Common myeloid progenitor, CD34-positive (primary cell): ENCODE results near the gene CRB2.
"Not testable (repeated sequence)": the region's sequence is repeated elsewhere in the genome, so short reads cannot be mapped to it uniquely, and the experiment has no call there.

Experiments
- CTCF ChIA-PET: fragments of 350-600 bp; sonication (Branson Sonifier 250); formaldehyde crosslinking; loops from one replicate; lab custom pipeline; 2021; ENCODE audit warnings: antibody characterized with exemption; lab: Charles Lee
- POLR2A ChIA-PET: fragments of 350-600 bp; sonication (Branson Sonifier 250); formaldehyde crosslinking; loops from one replicate; lab custom pipeline; 2021; ENCODE audit warnings: antibody characterized with exemption; lab: Charles Lee
- DNase-seq, 3 donors: peaks; one replicate each; pipeline versions ENCODE4 v3.0.0 to v3.0.0-alpha.2; 2013
- H3K27ac ChIP-seq, 2 experiments: 1 replicate in 1 of 2; 2 replicates in 1 of 2; pipeline ENCODE4 v1.7.0; 2013; ENCODE audit warnings: inconsistent platforms in 2 of 2, low read length in 2 of 2, mild to moderate bottlenecking in 2 of 2, low read depth in 1 of 2, moderate library complexity in 1 of 2; ENCODE audit not compliant: severe bottlenecking in 2 of 2, insufficient read depth in 1 of 2, poor library complexity in 1 of 2
- H3K27me3 ChIP-seq, 5 experiments: replicated peaks in 2 of 5; 1 replicate in 3 of 5; 2 replicates in 2 of 5; pipeline versions ENCODE4 v1.6.1 to v1.7.0; 2013; ENCODE audit warnings: low read length in 4 of 5, mild to moderate bottlenecking in 2 of 5, moderate library complexity in 2 of 5, inconsistent platforms in 1 of 5; ENCODE audit not compliant: insufficient read depth in 5 of 5, control insufficient read depth in 4 of 5
- H3K36me3 ChIP-seq, 4 experiments: 1 replicate in 2 of 4; 2 replicates in 2 of 4; pipeline versions ENCODE4 v1.6.1 to v1.7.0; 2013; ENCODE audit warnings: low read length in 3 of 4, control low read depth in 1 of 4, mild to moderate bottlenecking in 1 of 4; ENCODE audit not compliant: control insufficient read depth in 4 of 4, insufficient read depth in 4 of 4
- H3K4me1 ChIP-seq, 4 experiments: 1 replicate in 3 of 4; 2 replicates in 1 of 4; pipeline versions ENCODE4 v1.6.1 to v1.7.1; 2013; ENCODE audit warnings: low read length in 3 of 4, mild to moderate bottlenecking in 3 of 4, control low read depth in 1 of 4, inconsistent platforms in 1 of 4, moderate library complexity in 1 of 4; ENCODE audit not compliant: control insufficient read depth in 4 of 4, insufficient read depth in 4 of 4; ENCODE audit errors: control extremely low read depth in 1 of 4
- H3K4me3 ChIP-seq, 7 experiments: 1 replicate in 4 of 7; 2 replicates in 3 of 7; pipeline versions ENCODE4 v1.5.1 to v1.7.0; 2013; ENCODE audit warnings: mild to moderate bottlenecking in 7 of 7, low read length in 6 of 7, moderate library complexity in 6 of 7, inconsistent platforms in 2 of 7, low read depth in 2 of 7, control low read depth in 1 of 7; ENCODE audit not compliant: insufficient read depth in 4 of 7, control insufficient read depth in 1 of 7; ENCODE audit errors: extremely low read depth in 1 of 7
- H3K9me3 ChIP-seq, 5 experiments: 1 replicate in 4 of 5; 2 replicates in 1 of 5; pipeline versions ENCODE4 v1.6.1 to v1.7.1; 2013; ENCODE audit warnings: low read length in 4 of 5, mild to moderate bottlenecking in 2 of 5, inconsistent platforms in 1 of 5, low read depth in 1 of 5, moderate library complexity in 1 of 5; ENCODE audit not compliant: control insufficient read depth in 4 of 5, insufficient read depth in 2 of 5; ENCODE audit errors: control extremely low read depth in 1 of 5
- WGBS: methylation state at CpG from one replicate; pipeline ENCODE4 v1.1.5; 2013; ENCODE audit not compliant: insufficient coverage; 5-methylcytosine and 5-hydroxymethylcytosine counted together

The CRB2 gene

DNA sequence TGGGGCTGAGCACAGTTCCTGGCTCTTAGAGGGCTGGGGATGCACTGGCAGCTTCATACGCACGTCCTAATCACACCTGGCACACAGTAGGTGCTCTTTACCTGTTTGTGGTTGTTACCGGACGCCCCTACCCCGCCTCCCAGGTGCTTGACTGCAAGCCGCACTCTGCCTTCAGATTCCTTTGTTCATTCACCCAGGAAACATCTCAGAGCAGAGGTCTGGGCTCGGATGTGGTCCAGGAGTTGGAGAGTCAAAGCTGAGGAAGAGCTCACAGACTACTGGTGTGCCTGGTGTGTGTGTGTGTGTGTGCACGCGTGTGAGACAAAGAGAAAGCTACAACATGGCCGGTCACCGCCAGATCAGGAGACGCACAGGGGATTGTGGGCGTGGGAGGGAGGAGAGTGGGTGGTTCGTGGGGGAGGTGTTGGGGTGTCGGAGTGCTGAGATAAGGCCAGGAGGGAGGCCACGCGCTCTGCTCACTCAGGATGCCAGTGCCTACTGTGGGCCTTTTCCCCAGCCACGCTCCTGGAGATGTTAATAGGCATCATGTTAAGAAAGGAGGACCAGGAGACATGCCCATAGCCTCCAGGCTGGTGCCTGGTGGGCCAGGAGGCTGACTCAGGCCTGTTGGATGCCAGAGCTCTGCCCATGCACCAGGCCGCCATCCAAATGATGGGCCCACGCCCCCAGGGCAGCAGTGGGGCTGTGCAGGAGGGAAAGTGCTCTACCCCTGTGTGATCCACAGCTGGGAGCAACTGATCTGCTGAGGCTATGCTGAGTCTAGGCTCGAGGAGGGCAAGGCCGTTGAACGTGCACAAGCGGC lies 39.9 kb downstream of the CRB2 start:
- Histone ChIP-seq H3K27ac (no peak overlapping the region), H3K4me1 (no peaks in the 10 kb centered on the region), H3K4me3 (no peak overlapping the region), H3K27me3 (no peaks in the 10 kb centered on the region), H3K36me3 (peaks cover 0 to 2% (median 0%) of the 10 kb centered on the region in 4 experiments), H3K9me3 (no peaks in the 10 kb centered on the region)
- DNase-seq = no peak
- 98% methylated on average over 21 of the region's 24 CpGs for WGBS
- ChIA-PET CTCF (interaction anchor here (0.9 to 2.3 kb wide), 4 partner anchors 8 to 47 kb away, joined by 3 to 11 read pairs (median 4); no protein-coding TSS in a partner anchor), POLR2A (no interaction called here)

DNA sequence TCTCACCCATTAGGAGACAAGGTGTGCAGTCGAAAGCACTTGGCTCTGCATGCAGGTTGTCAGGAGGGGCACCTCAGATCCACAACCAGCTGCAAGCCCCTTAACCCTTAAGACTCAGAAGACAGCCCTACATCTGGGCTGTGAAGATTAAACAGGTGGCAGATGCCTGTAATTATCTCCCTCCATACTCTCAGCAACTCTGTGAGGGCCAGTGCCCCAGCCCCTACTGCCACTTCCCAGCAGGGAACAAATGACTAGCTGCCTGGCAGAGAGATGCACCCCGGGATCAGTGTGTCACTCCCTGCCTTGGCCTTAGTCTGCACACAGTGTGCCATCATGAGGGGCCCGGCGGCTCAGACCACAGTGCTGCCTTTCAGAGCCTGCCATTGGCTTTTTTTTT lies 42.0 kb downstream of the CRB2 start:
- 100% methylated on average over 3 of the region's 4 CpGs for WGBS
- POLR2A ChIA-PET = no interaction called here

DNA sequence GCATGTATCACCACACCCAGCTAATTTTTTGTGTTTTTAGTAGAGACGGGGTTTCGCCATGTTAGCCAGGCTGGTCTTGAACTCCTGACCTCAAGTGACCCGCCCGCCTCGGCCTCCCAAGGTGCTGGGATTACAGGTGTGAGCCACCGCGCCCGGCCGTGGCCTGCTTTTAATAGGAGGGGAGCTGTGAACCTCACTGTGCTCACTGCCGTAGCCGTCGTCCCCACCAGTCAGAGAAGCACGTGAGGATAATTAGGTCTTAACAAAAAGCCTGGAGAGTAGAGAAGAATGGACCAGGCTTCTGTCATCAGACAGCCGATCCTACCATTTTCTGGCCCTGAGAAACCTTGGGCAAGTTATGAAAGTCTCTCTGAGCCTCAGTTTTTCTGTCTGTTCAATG lies 42.9 kb downstream of the CRB2 start:
- H3K27me3 ChIP-seq, DNase-seq, H3K4me3 ChIP-seq, H3K27ac ChIP-seq, H3K9me3 ChIP-seq, POLR2A ChIA-PET, H3K36me3 ChIP-seq, H3K4me1 ChIP-seq: not testable (repeated sequence)
- CTCF ChIA-PET = interaction anchor here (1.0 to 1.8 kb wide), 6 partner anchors 9 to 642 kb away, joined by 3 to 6 read pairs (median 4); no protein-coding TSS in a partner anchor
- WGBS = 91% methylated on average over 14 of the region's 14 CpGs

More for the DNA sequence above, 42.0 kb downstream of the CRB2 start:
- DNase-seq = no peak
- no peaks in the 10 kb centered on the region for H3K4me1 ChIP-seq
- H3K9me3 ChIP-seq = no peaks in the 10 kb centered on the region
- H3K27me3 ChIP-seq = no peaks in the 10 kb centered on the region
- H3K4me3 ChIP-seq = no peak overlapping the region
- peaks cover 0 to 2% (median 0%) of the 10 kb centered on the region in 4 experiments for H3K36me3 ChIP-seq
- H3K27ac ChIP-seq = no peak overlapping the region
- CTCF ChIA-PET = interaction anchor here (1.2 to 2.3 kb wide), 4 partner anchors 10 to 49 kb away, joined by 3 to 11 read pairs (median 4); no protein-coding TSS in a partner anchor

DNA sequence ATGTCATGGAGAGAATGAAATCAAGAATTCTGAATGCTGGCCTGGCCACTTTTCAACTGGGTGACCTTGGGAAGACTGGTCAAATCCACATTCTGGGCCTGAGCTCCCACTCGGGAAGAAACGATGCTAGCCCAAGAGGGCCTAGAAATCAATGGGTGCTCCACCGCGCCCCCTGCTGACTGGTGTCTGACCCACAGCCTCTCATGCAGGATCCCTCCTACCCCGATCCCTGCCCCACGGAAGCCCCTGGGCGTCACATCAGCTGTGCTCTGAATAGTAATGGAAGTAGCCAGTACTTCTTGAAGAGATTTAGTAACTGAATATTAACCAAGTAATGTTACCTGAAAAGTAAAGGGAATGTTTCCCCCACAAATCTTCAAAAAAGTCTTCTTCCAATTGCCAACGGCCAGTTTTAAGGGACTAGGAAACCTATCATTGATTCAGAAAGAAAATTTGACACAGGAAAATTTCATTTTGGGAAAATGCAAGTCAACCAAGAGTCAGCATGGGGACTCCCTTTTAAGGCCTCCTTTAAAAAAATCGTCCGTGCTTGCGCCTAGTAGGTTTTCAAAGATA lies 43.9 kb downstream of the CRB2 start:
- Histone ChIP-seq H3K27me3 (no peaks in the 10 kb centered on the region), H3K4me3 (no peak overlapping the region), H3K9me3 (no peaks in the 10 kb centered on the region), H3K4me1 (no peaks in the 10 kb centered on the region), H3K27ac (no peak overlapping the region), H3K36me3 (peaks cover 0 to 2% (median 0%) of the 10 kb centered on the region in 4 experiments)
- DNase-seq = peak in 2 of 3 donors; percentile 8 to 14
- 89% methylated on average over 6 of the region's 11 CpGs for whole genome bisulfite sequencing
- ChIA-PET POLR2A (no interaction called here), CTCF (interaction anchor here (0.9 to 1.8 kb wide), 5 partner anchors 9 to 255 kb away, joined by 3 to 6 read pairs (median 3); no protein-coding TSS in a partner anchor)

DNA sequence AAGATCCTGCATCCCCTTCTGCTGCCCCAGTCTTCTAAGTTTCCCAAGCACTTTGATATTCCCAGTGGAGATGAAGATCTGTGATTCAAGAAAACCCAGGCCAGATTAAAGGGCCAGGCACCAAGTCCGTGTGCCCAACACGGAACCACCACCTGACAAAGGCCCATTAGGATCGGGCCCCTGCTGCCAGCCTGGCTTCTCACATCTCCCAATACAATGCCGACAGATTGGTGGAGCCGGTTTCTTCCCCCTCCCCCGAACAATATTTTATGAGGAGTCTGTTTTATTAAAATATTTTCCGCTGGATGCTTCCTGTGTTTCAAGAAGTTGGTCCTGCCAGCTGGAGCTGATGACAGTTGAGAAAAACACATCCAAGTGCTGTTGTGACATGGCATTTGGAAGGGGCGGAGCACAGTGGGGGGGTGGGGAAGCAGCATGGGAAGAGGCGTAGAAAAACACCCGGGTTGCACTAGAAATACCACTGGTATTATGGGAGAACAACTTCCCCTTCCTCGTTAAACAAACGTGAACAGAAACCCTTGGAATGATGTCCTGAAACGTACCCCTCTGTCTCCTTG lies 45.0 kb downstream of the CRB2 start:
- WGBS = 93% methylated on average over 6 of the region's 13 CpGs
- H3K4me1 ChIP-seq = no peaks in the 10 kb centered on the region
- H3K9me3 ChIP-seq = no peaks in the 10 kb centered on the region
- no peaks in the 10 kb centered on the region for H3K36me3 ChIP-seq
- CTCF ChIA-PET = interaction anchor here (0.9 to 1.8 kb wide), 5 partner anchors 8 to 256 kb away, joined by 3 to 6 read pairs (median 3); no protein-coding TSS in a partner anchor
- H3K27ac ChIP-seq = no peak overlapping the region
- POLR2A ChIA-PET = no interaction called here
- H3K4me3 ChIP-seq = no peak overlapping the region
- no peaks in the 10 kb centered on the region for H3K27me3 ChIP-seq
- DNase-seq = no peak

DNA sequence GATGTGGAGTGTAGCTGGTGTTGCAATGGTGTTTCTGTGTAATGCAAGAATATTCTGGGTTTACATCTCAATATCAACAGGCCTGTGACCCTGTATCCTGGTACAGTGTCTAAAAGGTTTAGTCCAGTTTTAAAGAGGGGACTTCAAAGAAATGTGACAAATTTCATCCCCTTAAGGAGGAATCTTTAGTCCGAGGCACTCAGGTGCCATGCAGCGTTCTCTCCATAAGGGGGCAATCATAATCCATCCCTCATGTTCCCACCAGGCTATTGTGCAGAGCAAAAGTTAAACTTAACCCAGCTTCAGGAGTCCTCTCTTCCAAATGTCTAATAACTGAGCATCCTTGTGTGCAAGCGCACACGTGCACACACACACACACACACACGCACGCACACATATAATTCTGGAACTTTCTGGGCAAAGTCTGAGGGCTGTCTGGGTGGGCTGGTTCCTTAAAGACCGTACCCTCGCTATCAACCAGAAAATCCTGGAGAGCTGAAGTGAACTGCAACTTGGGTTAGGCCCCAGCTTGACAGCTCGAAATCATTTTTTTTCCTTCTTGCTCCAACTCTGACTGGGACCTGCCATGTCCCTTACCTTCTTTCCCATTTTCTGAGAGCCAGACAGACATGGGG lies 46.0 kb downstream of the CRB2 start:
- no peak overlapping the region for H3K27ac ChIP-seq
- H3K4me3 ChIP-seq = no peak overlapping the region
- WGBS = 77% methylated on average over 6 of the region's 9 CpGs
- H3K9me3 ChIP-seq = no peaks in the 10 kb centered on the region
- no peaks in the 10 kb centered on the region for H3K4me1 ChIP-seq
- H3K27me3 ChIP-seq = no peaks in the 10 kb centered on the region
- peak; percentile 17 to 61 (median 45) for DNase-seq
- H3K36me3 ChIP-seq = no peaks in the 10 kb centered on the region
- ChIA-PET POLR2A (no interaction called here), CTCF (interaction anchor here (0.8 to 1.3 kb wide), 2 partner anchors 25 to 959 kb away, joined by 3 read pairs; no protein-coding TSS in a partner anchor)
